B cell (primary cell): ENCODE results near the gene ZBTB17. TPM values are rescaled to one million over a fixed set of nuclear protein-coding genes. Genes with fewer than 3 reads are reported as not detected.

Experiments used
- ATAC-seq: fragments of 200-7000 bp; cut with Tn5 transposase; one replicate; pipeline ENCODE4 v1.10.0; 2021; ENCODE audit warnings: low read depth, mild to moderate bottlenecking, moderate number of reproducible peaks, moderate library complexity
- CTCF ChIA-PET: fragments of 350-600 bp; sonication (Branson Sonifier 250); formaldehyde crosslinking; loops from one replicate; lab custom pipeline; 2021; ENCODE audit warnings: antibody characterized with exemption, inconsistent platforms; lab: Charles Lee
- POLR2A ChIA-PET: fragments of 350-600 bp; sonication (Branson Sonifier 250); formaldehyde crosslinking; loops from one replicate; lab custom pipeline; 2021; ENCODE audit warnings: antibody characterized with exemption; lab: Charles Lee
- DNase-seq: peaks from one replicate; pipeline ENCODE4 v3.0.0; 2013
- H2AFZ ChIP-seq: 2 replicates; pipeline ENCODE4 v1.6.1; 2012; ENCODE audit warnings: mild to moderate bottlenecking, low read depth, low read length; ENCODE audit not compliant: insufficient read depth, poor library complexity, severe bottlenecking
- H3K27ac ChIP-seq, 2 donors: 1 replicate in 1 of 2; 2 replicates in 1 of 2; pipeline ENCODE4 v1.5.1; 2012 to 2013; ENCODE audit warnings: low read length in 2 of 2, mild to moderate bottlenecking in 2 of 2, moderate library complexity in 1 of 2
- H3K27me3 ChIP-seq, 4 experiments: fragments of 200-600 bp in 1 of 4; sonication (generic) in 1 of 4; replicated peaks in 1 of 4; 1 replicate in 2 of 4; 2 replicates in 2 of 4; pipeline versions ENCODE4 v1.6.1 to v1.7.0; 2013 to 2016; ENCODE audit warnings: low read length in 3 of 4, mild to moderate bottlenecking in 2 of 4, mixed read lengths in 1 of 4, moderate library complexity in 1 of 4; ENCODE audit not compliant: insufficient read depth in 4 of 4, control insufficient read depth in 3 of 4; ENCODE audit errors: control extremely low read depth in 1 of 4
- H3K36me3 ChIP-seq, 2 experiments: replicated peaks in 1 of 2; 1 replicate in 1 of 2; 2 replicates in 1 of 2; pipeline versions ENCODE4 v1.6.1 to v1.7.1; 2013; ENCODE audit warnings: low read length in 1 of 2; ENCODE audit not compliant: insufficient read depth in 2 of 2, control insufficient read depth in 1 of 2; ENCODE audit errors: control extremely low read depth in 1 of 2, extremely low read depth in 1 of 2
- H3K4me1 ChIP-seq, 2 donors: fragments of 200-600 bp in 1 of 2; sonication (generic) in 1 of 2; 1 replicate in 1 of 2; 2 replicates in 1 of 2; pipeline versions ENCODE4 v1.5.1 to v1.6.1; 2013 to 2017; ENCODE audit warnings: low read length in 2 of 2; ENCODE audit not compliant: control insufficient read depth in 2 of 2, insufficient read depth in 2 of 2
- H3K4me2 ChIP-seq: replicated peaks from 2 replicates; pipeline ENCODE3; 2012; ENCODE audit warnings: mild to moderate bottlenecking, low read depth, low read length; ENCODE audit not compliant: poor library complexity, severe bottlenecking
- H3K4me3 ChIP-seq, 5 experiments: fragments of 200-600 bp in 1 of 5; sonication (generic) in 1 of 5; 1 replicate in 3 of 5; 2 replicates in 2 of 5; pipeline versions ENCODE4 v1.5.1 to v1.7.0; 2011 to 2016; ENCODE audit warnings: low read length in 4 of 5, mild to moderate bottlenecking in 4 of 5, low read depth in 2 of 5, control low read depth in 1 of 5, moderate library complexity in 1 of 5; ENCODE audit not compliant: insufficient read depth in 1 of 5; ENCODE audit errors: control extremely low read depth in 1 of 5, extremely low read depth in 1 of 5
- H3K79me2 ChIP-seq: fragments of 200-600 bp; sonication (generic); one replicate; pipeline ENCODE4 v1.6.0; 2016; ENCODE audit warnings: low read length; ENCODE audit not compliant: control insufficient read depth, insufficient read depth
- H3K9ac ChIP-seq: fragments of 200-600 bp; sonication (generic); 2 replicates; pipeline ENCODE4 v1.6.1; 2017; ENCODE audit warnings: mild to moderate bottlenecking, low read length, moderate library complexity
- H3K9me3 ChIP-seq, 3 donors: one replicate each; pipeline versions ENCODE4 v1.6.1 to v1.7.1; 2013; ENCODE audit warnings: low read length in 2 of 3; ENCODE audit not compliant: control insufficient read depth in 2 of 3, insufficient read depth in 1 of 3; ENCODE audit errors: control extremely low read depth in 1 of 3
- H4K20me1 ChIP-seq: 2 replicates; pipeline ENCODE4 v1.6.0; 2012; ENCODE audit warnings: mild to moderate bottlenecking, low read length; ENCODE audit not compliant: insufficient read depth, control insufficient read depth, poor library complexity, severe bottlenecking
- H3K27ac Mint-ChIP-seq: one replicate; pipeline ENCODE4 v1.8.0; 2021; ENCODE audit warnings: mixed read lengths
- H3K27me3 Mint-ChIP-seq: one replicate; pipeline ENCODE4 v1.8.0; 2021; ENCODE audit warnings: mixed read lengths
- H3K4me1 Mint-ChIP-seq: one replicate; pipeline ENCODE4 v1.8.0; 2021; ENCODE audit warnings: mixed read lengths
- H3K4me3 Mint-ChIP-seq: one replicate; pipeline ENCODE4 v1.8.0; 2021; ENCODE audit warnings: mixed read lengths
- H3K9me3 Mint-ChIP-seq: one replicate; pipeline ENCODE4 v1.8.0; 2022; ENCODE audit warnings: mixed read lengths; ENCODE audit not compliant: insufficient read depth
- EZH2 ChIP-seq: IDR thresholded peaks from 2 replicates; pipeline ENCODE4 v1.6.1; 2012; ENCODE audit warnings: borderline replicate concordance, low read depth, mild to moderate bottlenecking, moderate library complexity, low read length; ENCODE audit not compliant: insufficient read depth, poor library complexity, severe bottlenecking
- WGBS: methylation state at CpG from one replicate; pipeline ENCODE4 v1.1.5; 2013; ENCODE audit warnings: missing lambda C conversion rate; ENCODE audit not compliant: insufficient coverage; 5-methylcytosine and 5-hydroxymethylcytosine counted together
- intact Hi-C: fragments of 100-400 bp; cut with micrococcal nuclease; formaldehyde crosslinking; loops from one replicate; pipeline ENCODE4 v1.10.0; 2022
- polyA plus RNA-seq: library from polyadenylated mRNA; depleted of rRNA; stranded (reverse); fragments of >200 nt; gene quantifications from 2 replicates; pipeline ENCODE4 v1.2.3, GENCODE V29; 2012
- total RNA-seq, 2 donors: library from RNA; stranded (reverse); fragments of 120-200 nt in 1 of 2; gene quantifications; 1 replicate in 1 of 2; 2 replicates in 1 of 2; pipeline versions ENCODE4 v1.2.3 to v1.2.4, GENCODE V29; 2013 to 2022
- TF ChIP-seq, protein P1 (sequence below): fragments of 200-600 bp; IDR thresholded peaks from one replicate; pipeline ENCODE4 v1.8.0; 2022; ENCODE audit warnings: antibody characterized with exemption, mild to moderate bottlenecking

ZBTB17 gene
- total and polyA plus RNA-seq, 2 donors (not counting 1 experiment from before 2014, with no cell fraction given), result 94.1 to 157 TPM

DNA sequence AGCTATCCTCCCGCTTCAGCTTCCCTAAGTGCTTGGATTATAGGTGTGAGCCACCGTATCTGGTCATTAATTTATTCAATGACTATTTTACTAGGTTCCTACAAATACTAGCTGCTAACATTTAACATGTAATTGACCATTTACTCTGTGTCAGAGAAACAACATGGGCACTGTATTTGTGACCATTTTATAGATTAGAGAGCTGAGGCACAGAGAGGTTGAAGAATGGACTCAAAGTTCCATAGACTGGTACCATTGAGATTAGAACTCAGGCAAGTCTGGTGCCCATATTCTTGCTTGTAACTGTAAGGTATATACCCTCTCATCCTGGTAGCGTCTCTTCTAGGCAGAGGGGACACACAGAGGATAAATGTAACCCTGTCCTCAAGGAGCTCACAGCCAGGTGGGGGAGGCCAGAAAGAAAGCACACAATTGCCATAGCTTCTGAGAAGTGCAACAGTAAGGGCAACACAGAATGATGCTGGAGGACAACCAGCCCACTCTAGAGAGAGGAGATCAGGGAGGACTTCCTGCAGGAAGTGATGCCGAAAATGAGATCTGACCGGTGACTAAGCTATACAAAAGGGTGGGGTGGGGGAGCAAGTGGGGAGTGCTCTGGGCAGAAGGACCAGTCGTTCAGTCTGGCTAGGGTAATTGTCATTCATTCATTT, 31.9 kb upstream of the ZBTB17 start:
- 82% methylated on average over 2 of the region's 6 CpGs for WGBS
- POLR2A ChIA-PET, result interaction anchor here (0.7 kb wide), 1 partner anchor 12 kb away, joined by 3 read pairs; no protein-coding TSS in a partner anchor
- H3K9ac ChIP-seq, result no peak overlapping the region
- H3K4me2 ChIP-seq, result no peak overlapping the region
- H3K4me1 Mint-ChIP-seq, result peaks cover 34% of the 10 kb centered on the region
- no peak overlapping the region for H3K4me3 ChIP-seq
- H3K27me3 Mint-ChIP-seq, result no peaks in the 10 kb centered on the region
- H3K4me3 Mint-ChIP-seq, result no peak overlapping the region
- DNase-seq (peak; percentile 4), ATAC-seq (no peak)
- H3K9me3 ChIP-seq, result no peaks in the 10 kb centered on the region
- H3K27ac Mint-ChIP-seq, result no peak overlapping the region
- no peaks in the 10 kb centered on the region for H3K36me3 ChIP-seq
- no peaks in the 10 kb centered on the region for H3K9me3 Mint-ChIP-seq
- TF ChIP-seq, protein P1, sequence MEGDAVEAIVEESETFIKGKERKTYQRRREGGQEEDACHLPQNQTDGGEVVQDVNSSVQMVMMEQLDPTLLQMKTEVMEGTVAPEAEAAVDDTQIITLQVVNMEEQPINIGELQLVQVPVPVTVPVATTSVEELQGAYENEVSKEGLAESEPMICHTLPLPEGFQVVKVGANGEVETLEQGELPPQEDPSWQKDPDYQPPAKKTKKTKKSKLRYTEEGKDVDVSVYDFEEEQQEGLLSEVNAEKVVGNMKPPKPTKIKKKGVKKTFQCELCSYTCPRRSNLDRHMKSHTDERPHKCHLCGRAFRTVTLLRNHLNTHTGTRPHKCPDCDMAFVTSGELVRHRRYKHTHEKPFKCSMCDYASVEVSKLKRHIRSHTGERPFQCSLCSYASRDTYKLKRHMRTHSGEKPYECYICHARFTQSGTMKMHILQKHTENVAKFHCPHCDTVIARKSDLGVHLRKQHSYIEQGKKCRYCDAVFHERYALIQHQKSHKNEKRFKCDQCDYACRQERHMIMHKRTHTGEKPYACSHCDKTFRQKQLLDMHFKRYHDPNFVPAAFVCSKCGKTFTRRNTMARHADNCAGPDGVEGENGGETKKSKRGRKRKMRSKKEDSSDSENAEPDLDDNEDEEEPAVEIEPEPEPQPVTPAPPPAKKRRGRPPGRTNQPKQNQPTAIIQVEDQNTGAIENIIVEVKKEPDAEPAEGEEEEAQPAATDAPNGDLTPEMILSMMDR, result no peak
- no peak for TF ChIP-seq EZH2
- no peaks in the 10 kb centered on the region for H3K79me2 ChIP-seq
- no peak overlapping the region for H2AFZ ChIP-seq
- no peaks in the 10 kb centered on the region for H4K20me1 ChIP-seq
- CTCF ChIA-PET, result interaction anchor here (0.6 to 2.8 kb wide), 20 partner anchors 9 to 216 kb away, joined by 3 to 20 read pairs (median 4); partner anchors contain the start of genes CLCNKA, HSPB7, SPEN and UQCRHL
- no peaks in the 10 kb centered on the region for H3K27me3 ChIP-seq
- H3K27ac ChIP-seq, result no peak overlapping the region
- H3K4me1 ChIP-seq, result peaks cover 30 to 34% of the 10 kb centered on the region in 2 donors
- intact Hi-C loops, result loop anchor here (5.0 kb wide), 1 partner anchor 206 kb away; no protein-coding TSS in a partner anchor
